HepG2 (cell line): ENCODE data around the gene TBC1D2B. TPM values are rescaled to one million over a fixed set of nuclear protein-coding genes. Genes with fewer than 3 reads are reported as not detected.

Source experiments
- ATAC-seq: fragments of 200-7000 bp; cut with Tn5 transposase; 3 replicates; pipeline ENCODE4 v1.9.1; 2020; ENCODE audit warnings: mild to moderate bottlenecking, moderate library complexity
- BruUV-seq: library from RNA; stranded (reverse); fragments of 400-500 nt; replicated peaks from 2 replicates; lab custom pipeline; 2021; lab: Mats Ljungman, UMichigan
- CTCF ChIA-PET: fragments of 300-600 bp; formaldehyde crosslinking; extraction: SDS; loops from one replicate; lab custom pipeline; 2021; ENCODE audit warnings: low total read pairs, inconsistent platforms, low intra/inter-chr PET ratio; lab: Yijun Ruan, JAX
- POLR2A ChIA-PET: fragments of 350-600 bp; sonication (Branson Sonifier 250); formaldehyde crosslinking; loops from one replicate; lab custom pipeline; 2020; ENCODE audit warnings: antibody characterized with exemption, inconsistent platforms; lab: Yijun Ruan, JAX
- DNase-seq: peaks from one replicate; pipeline ENCODE4 v3.0.0-alpha.2; 2015; ENCODE audit warnings: low spot score
- FAIRE-seq: peaks from 3 replicates; lab custom pipeline; 2011; peaks lifted over from hg19 to GRCh38; lab: Jason Lieb, UNC
- H2AFZ ChIP-seq: one replicate; pipeline ENCODE4 v1.6.1; 2011; ENCODE audit warnings: low read length, inconsistent platforms
- H3K27ac ChIP-seq: fragments of 300-600 bp; 3 replicates; pipeline ENCODE4 v1.8.0; 2011; ENCODE audit warnings: mixed run types, mild to moderate bottlenecking, mixed read lengths, low read length, inconsistent platforms; ENCODE audit not compliant: insufficient read depth; ENCODE audit errors: extremely low read length
- H3K27me3 ChIP-seq, 2 experiments: fragments of 200-600 bp in 1 of 2; 2 replicates in 1 of 2; 3 replicates in 1 of 2; pipeline versions ENCODE4 v1.6.0 to v1.8.0; 2011; ENCODE audit warnings: low read length in 2 of 2, mild to moderate bottlenecking in 2 of 2, moderate library complexity in 2 of 2, inconsistent platforms in 1 of 2; ENCODE audit not compliant: insufficient read depth in 2 of 2, control insufficient read depth in 1 of 2
- H3K36me3 ChIP-seq, 2 experiments: fragments of 200-600 bp in 1 of 2; replicated peaks in 1 of 2; 2 replicates in 1 of 2; 3 replicates in 1 of 2; pipeline versions ENCODE4 v1.5.1 to v1.8.0; 2011; ENCODE audit warnings: low read length in 2 of 2, inconsistent platforms in 1 of 2; ENCODE audit not compliant: insufficient read depth in 2 of 2, control insufficient read depth in 1 of 2
- H3K4me1 ChIP-seq: 2 replicates; pipeline ENCODE4 v1.5.1; 2012; ENCODE audit warnings: low read length, inconsistent platforms; ENCODE audit not compliant: insufficient read depth
- H3K4me2 ChIP-seq: 2 replicates; pipeline ENCODE4 v1.6.0; 2011; ENCODE audit warnings: low read depth, low read length, inconsistent platforms
- H3K4me3 ChIP-seq, 3 experiments: fragments of 200-600 bp in 1 of 3; sonication (generic), shearing (Covaris generic) in 1 of 3; replicated peaks in 1 of 3; 2 replicates each; pipeline ENCODE4 v1.5.1; 2011 to 2016; ENCODE audit warnings: low read length in 3 of 3, inconsistent platforms in 2 of 3, low read depth in 2 of 3, mild to moderate bottlenecking in 2 of 3, control low read depth in 1 of 3, mixed read lengths in 1 of 3; ENCODE audit not compliant: insufficient read depth in 1 of 3
- H3K79me2 ChIP-seq: one replicate; pipeline ENCODE4 v1.6.1; 2011; ENCODE audit warnings: low read length, inconsistent platforms; ENCODE audit not compliant: insufficient read depth
- H3K9ac ChIP-seq: 2 replicates; pipeline ENCODE4 v1.6.0; 2011; ENCODE audit warnings: mild to moderate bottlenecking, low read depth, low read length, inconsistent platforms; ENCODE audit not compliant: insufficient read depth
- H3K9me3 ChIP-seq: 2 replicates; pipeline ENCODE4 v1.5.1; 2012; ENCODE audit warnings: mild to moderate bottlenecking, low read length
- H4K20me1 ChIP-seq: 2 replicates; pipeline ENCODE4 v1.6.0; 2011; ENCODE audit warnings: inconsistent platforms, mild to moderate bottlenecking, low read length, moderate library complexity; ENCODE audit not compliant: insufficient read depth
- HNF4A ChIP-seq: sonication (generic); formaldehyde crosslinking; IDR thresholded peaks from 2 replicates; pipeline ENCODE4 v1.4.0; 2020; ENCODE audit warnings: missing genetic modification reagents
- JDP2 ChIP-seq: sonication (generic); formaldehyde crosslinking; IDR thresholded peaks from 2 replicates; pipeline ENCODE4 v1.8.1; 2022; ENCODE audit warnings: missing genetic modification reagents, borderline replicate concordance
- POLR2AphosphoS2 ChIP-seq: IDR thresholded peaks from 2 replicates; pipeline ENCODE4 v1.6.1; 2011; ENCODE audit warnings: low read depth, low read length, improper control_type of control experiment
- SMYD3 ChIP-seq: sonication (generic); formaldehyde crosslinking; IDR thresholded peaks from 2 replicates; pipeline ENCODE4 v1.8.1; 2023; ENCODE audit warnings: mild to moderate bottlenecking, missing genetic modification reagents
- U2AF2 ChIP-seq: fragments of 200-400 bp; formaldehyde crosslinking; IDR thresholded peaks from 2 replicates; pipeline ENCODE4 v1.6.1; 2017; ENCODE audit warnings: low read depth, mild to moderate bottlenecking, low read length
- UBTF ChIP-seq: sonication (generic); formaldehyde crosslinking; IDR thresholded peaks from 2 replicates; pipeline ENCODE4 v1.4.0; 2020; ENCODE audit warnings: mild to moderate bottlenecking, missing genetic modification reagents
- ZNF543 ChIP-seq: sonication (generic); formaldehyde crosslinking; IDR thresholded peaks from 2 replicates; pipeline ENCODE4 v1.4.0; 2020; ENCODE audit warnings: mild to moderate bottlenecking, missing genetic modification reagents
- ZNF589 ChIP-seq: sonication (generic); formaldehyde crosslinking; conservative IDR thresholded peaks from 2 replicates; pipeline ENCODE4 v1.8.0; 2022; ENCODE audit warnings: mild to moderate bottlenecking, moderate library complexity, missing genetic modification reagents
- WGBS: methylation state at CpG from one replicate; pipeline ENCODE4 v1.1.6; 2017; ENCODE audit warnings: low lambda C conversion rate; 5-methylcytosine and 5-hydroxymethylcytosine counted together
- in situ Hi-C: cut with HindIII; loops from 2 replicates; pipeline ENCODE4 v1.10.0; 2017; ENCODE audit warnings: low pct_unique_long_range_greater_than_20kb; ENCODE audit not compliant: extremely low pct_ligation_motif_present
- intact Hi-C: fragments of 100-400 bp; cut with micrococcal nuclease; formaldehyde crosslinking; loops from one replicate; pipeline ENCODE4 v1.10.0; 2022; ENCODE audit not compliant: unreplicated experiment
- polyA plus RNA-seq, 8 experiments: library from polyadenylated mRNA; depleted of rRNA in 3 of 8; stranded (reverse) in 7 of 8; unstranded in 1 of 8; fragments of >200 nt; fragmentation: Illumina TruSeq in 4 of 8; extraction: Trizol in 4 of 8; gene quantifications; 2 replicates each; pipeline versions ENCODE4 v1.2.1 to v1.2.3, GENCODE V29; 2011 to 2016; ENCODE audit warnings: low read depth in 4 of 8, missing spikeins in 1 of 8, mixed read lengths in 1 of 8; ENCODE audit not compliant: insufficient read depth in 1 of 8
- total RNA-seq, 5 experiments: library from RNA; depleted of rRNA; stranded (reverse); fragments of >200 nt; fragmentation: Illumina TruSeq; extraction: Trizol; gene quantifications; 2 replicates each; pipeline ENCODE4 v1.2.3, GENCODE V29; 2016; ENCODE audit warnings: low read depth in 1 of 5

Gene TBC1D2B
- total and polyA plus RNA-seq, 2 of the 13 experiments (the other 11 are each of a cell fraction or from before 2014, with no cell fraction given) = 10.1 to 14.4 TPM

- TF ChIP-seq POLR2AphosphoS2 (no peak), ZNF543 (no peak), ZNF589 (CRISPR knock-in tag) (no peak), U2AF2 (no peak)
Observed at GRCh38 chr15:78050826-78051225, 26.7 kb downstream of the TBC1D2B start (continued).

- H3K9ac ChIP-seq = no peak overlapping the region
- no peak overlapping the region for H3K4me3 ChIP-seq
- H3K79me2 ChIP-seq = peaks cover 3% of the 10 kb centered on the region
- no peak overlapping the region for H3K27ac ChIP-seq
- POLR2A ChIA-PET = no interaction called here
- peaks cover 3 to 10% of the 10 kb centered on the region in 2 experiments; a peak in 3 of 5 replicates for H3K36me3 ChIP-seq
- no peak for DNase-seq
- FAIRE-seq = no peak
- peaks cover 36% of the 10 kb centered on the region for H3K4me1 ChIP-seq
- TF ChIP-seq UBTF (no peak), SMYD3 (no peak), JDP2 (CRISPR knock-in tag) (no peak), HNF4A (CRISPR knock-in tag) (no peak)
- H3K4me2 ChIP-seq = no peak overlapping the region
- no peak for ATAC-seq
- intact Hi-C loops (no loop called here), in situ Hi-C loops (no loop called here)
- H3K27me3 ChIP-seq = no peaks in the 10 kb centered on the region
- H4K20me1 ChIP-seq = no peaks in the 10 kb centered on the region
- BruUV-seq = no TSS peak
- no peaks in the 10 kb centered on the region for H3K9me3 ChIP-seq
- H2AFZ ChIP-seq = no peak overlapping the region
- WGBS = 90% methylated on average over 1 of the region's 1 CpG
- CTCF ChIA-PET = no interaction called here
Observed at GRCh38 chr15:78050441-78050809, 27.1 kb downstream of the TBC1D2B start.
